ENCODE results near the gene ITPR3. TPM values are rescaled to one million over a fixed set of nuclear protein-coding genes. Genes with fewer than 3 reads are reported as not detected.

ITPR3 gene
- total RNA-seq, 2 donors from 2014 or later, result 57.0 to 59.7 TPM

- Mint-ChIP-seq H3K27me3 (no peaks in the 10 kb centered on the region), H3K4me1 (no peaks in the 10 kb centered on the region), H3K4me3 (no peak overlapping the region), H3K27ac (no peak overlapping the region), H3K36me3 (ENCODE audit: low read depth) (no peaks in the 10 kb centered on the region), H3K9me3 (no peaks in the 10 kb centered on the region)
- no peak for ATAC-seq (replicated peaks)
Measured at GRCh38 chr6:33599413-33599938, 21.6 kb upstream of the ITPR3 start.

- no peaks in the 10 kb centered on the region for H3K27me3 Mint-ChIP-seq
- no peaks in the 10 kb centered on the region for H3K36me3 Mint-ChIP-seq (ENCODE audit: low read depth)
- H3K9me3 Mint-ChIP-seq, result peaks cover 3% of the 10 kb centered on the region
- H3K27ac Mint-ChIP-seq, result no peak overlapping the region
- no peak for ATAC-seq (replicated peaks)
- no peaks in the 10 kb centered on the region for H3K4me1 Mint-ChIP-seq
- H3K4me3 Mint-ChIP-seq, result no peak overlapping the region
Measured at GRCh38 chr6:33600761-33601160, 20.4 kb upstream of the ITPR3 start.

GRCh38 chr6:33602180-33602579 is 18.9 kb upstream of the ITPR3 start:
- no peaks in the 10 kb centered on the region for H3K36me3 Mint-ChIP-seq (ENCODE audit: low read depth)
- no peaks in the 10 kb centered on the region for H3K4me1 Mint-ChIP-seq
- H3K27me3 Mint-ChIP-seq, result no peaks in the 10 kb centered on the region
- no peak for ATAC-seq (replicated peaks)
- no peak overlapping the region for H3K27ac Mint-ChIP-seq
- H3K4me3 Mint-ChIP-seq, result no peak overlapping the region
- peaks cover 3% of the 10 kb centered on the region for H3K9me3 Mint-ChIP-seq

- no peaks in the 10 kb centered on the region for H3K4me1 Mint-ChIP-seq
- no peak overlapping the region for H3K4me3 Mint-ChIP-seq
- ATAC-seq (replicated peaks), result no peak
- H3K36me3 Mint-ChIP-seq (ENCODE audit: low read depth), result no peaks in the 10 kb centered on the region
- no peak overlapping the region for H3K27ac Mint-ChIP-seq
- no peaks in the 10 kb centered on the region for H3K27me3 Mint-ChIP-seq
- H3K9me3 Mint-ChIP-seq, result peaks cover 3% of the 10 kb centered on the region
Measured at GRCh38 chr6:33604941-33605854, 15.9 kb upstream of the ITPR3 start.

GRCh38 chr6:33606642-33607041 is 14.5 kb upstream of the ITPR3 start:
- no peak for ATAC-seq (replicated peaks)
- Mint-ChIP-seq H3K27me3 (no peaks in the 10 kb centered on the region), H3K27ac (no peak overlapping the region), H3K4me1 (no peaks in the 10 kb centered on the region), H3K36me3 (ENCODE audit: low read depth) (no peaks in the 10 kb centered on the region), H3K9me3 (peaks cover 3% of the 10 kb centered on the region), H3K4me3 (no peak overlapping the region)

GRCh38 chr6:33607126-33607783 is 13.9 kb upstream of the ITPR3 start:
- peaks cover 3% of the 10 kb centered on the region for H3K9me3 Mint-ChIP-seq
- peak; percentile 12 for ATAC-seq (replicated peaks)
- H3K36me3 Mint-ChIP-seq (ENCODE audit: low read depth), result no peaks in the 10 kb centered on the region
- H3K27ac Mint-ChIP-seq, result no peak overlapping the region
- H3K4me1 Mint-ChIP-seq, result no peaks in the 10 kb centered on the region
- H3K27me3 Mint-ChIP-seq, result no peaks in the 10 kb centered on the region
- H3K4me3 Mint-ChIP-seq, result no peak overlapping the region

GRCh38 chr6:33607784-33608161 is 13.3 kb upstream of the ITPR3 start:
- Mint-ChIP-seq H3K36me3 (ENCODE audit: low read depth) (no peaks in the 10 kb centered on the region), H3K9me3 (peaks cover 3% of the 10 kb centered on the region), H3K27me3 (no peaks in the 10 kb centered on the region), H3K4me1 (no peaks in the 10 kb centered on the region), H3K27ac (peak overlapping the region; percentile 33), H3K4me3 (no peak overlapping the region)
- peak; percentile 86 for ATAC-seq (replicated peaks)

- Mint-ChIP-seq H3K27ac (no peak overlapping the region), H3K9me3 (peaks cover 3% of the 10 kb centered on the region), H3K27me3 (no peaks in the 10 kb centered on the region), H3K4me1 (no peaks in the 10 kb centered on the region), H3K4me3 (no peak overlapping the region), H3K36me3 (ENCODE audit: low read depth) (no peaks in the 10 kb centered on the region)
- ATAC-seq (replicated peaks), result no peak
Measured at GRCh38 chr6:33609019-33609418, 12.1 kb upstream of the ITPR3 start.

GRCh38 chr6:33609528-33609927 is 11.6 kb upstream of the ITPR3 start:
- H3K36me3 Mint-ChIP-seq (ENCODE audit: low read depth), result no peaks in the 10 kb centered on the region
- H3K4me3 Mint-ChIP-seq, result no peak overlapping the region
- no peak for ATAC-seq (replicated peaks)
- no peaks in the 10 kb centered on the region for H3K4me1 Mint-ChIP-seq
- peaks cover 3% of the 10 kb centered on the region for H3K9me3 Mint-ChIP-seq
- no peak overlapping the region for H3K27ac Mint-ChIP-seq
- no peaks in the 10 kb centered on the region for H3K27me3 Mint-ChIP-seq

- Mint-ChIP-seq H3K27ac (no peak overlapping the region), H3K27me3 (no peaks in the 10 kb centered on the region), H3K4me3 (no peak overlapping the region), H3K36me3 (ENCODE audit: low read depth) (no peaks in the 10 kb centered on the region), H3K4me1 (no peaks in the 10 kb centered on the region), H3K9me3 (peaks cover 1% of the 10 kb centered on the region)
- no peak for ATAC-seq (replicated peaks)
Measured at GRCh38 chr6:33610067-33610466, 11.1 kb upstream of the ITPR3 start.

GRCh38 chr6:33610779-33611732 is 10.1 kb upstream of the ITPR3 start:
- H3K9me3 Mint-ChIP-seq, result no peaks in the 10 kb centered on the region

GRCh38 chr6:33613146-33613794 is 7.9 kb upstream of the ITPR3 start:
- Mint-ChIP-seq H3K4me1 (no peaks in the 10 kb centered on the region), H3K9me3 (no peaks in the 10 kb centered on the region), H3K27ac (peak overlapping the region; percentile 14), H3K4me3 (no peak overlapping the region), H3K27me3 (no peaks in the 10 kb centered on the region), H3K36me3 (ENCODE audit: low read depth) (no peaks in the 10 kb centered on the region)
- ATAC-seq (replicated peaks), result no peak

More at GRCh38 chr6:33610779-33611732, 10.1 kb upstream of the ITPR3 start:
- no peak overlapping the region for H3K4me3 Mint-ChIP-seq
- H3K27me3 Mint-ChIP-seq, result no peaks in the 10 kb centered on the region
- H3K27ac Mint-ChIP-seq, result no peak overlapping the region
- no peak for ATAC-seq (replicated peaks)
- H3K4me1 Mint-ChIP-seq, result no peaks in the 10 kb centered on the region
- H3K36me3 Mint-ChIP-seq (ENCODE audit: low read depth), result no peaks in the 10 kb centered on the region

GRCh38 chr6:33613795-33614168 is 7.3 kb upstream of the ITPR3 start:
- Mint-ChIP-seq H3K27ac (peak overlapping the region; percentile 14), H3K36me3 (ENCODE audit: low read depth) (no peaks in the 10 kb centered on the region), H3K9me3 (no peaks in the 10 kb centered on the region), H3K27me3 (no peaks in the 10 kb centered on the region), H3K4me3 (no peak overlapping the region), H3K4me1 (no peaks in the 10 kb centered on the region)
- no peak for ATAC-seq (replicated peaks)

- Mint-ChIP-seq H3K9me3 (no peaks in the 10 kb centered on the region), H3K4me1 (peaks cover 5% of the 10 kb centered on the region), H3K36me3 (ENCODE audit: low read depth) (no peaks in the 10 kb centered on the region), H3K4me3 (no peak overlapping the region), H3K27me3 (no peaks in the 10 kb centered on the region), H3K27ac (no peak overlapping the region)
- no peak for ATAC-seq (replicated peaks)
Measured at GRCh38 chr6:33616113-33616512, 5.0 kb upstream of the ITPR3 start.
